ENCODE measurements around the gene SART3. TPM values are rescaled to one million over a fixed set of nuclear protein-coding genes. Genes with fewer than 3 reads are reported as not detected.

SART3 gene
- total RNA-seq, 1 donor from 2014 or later = 43.3 TPM

DNA sequence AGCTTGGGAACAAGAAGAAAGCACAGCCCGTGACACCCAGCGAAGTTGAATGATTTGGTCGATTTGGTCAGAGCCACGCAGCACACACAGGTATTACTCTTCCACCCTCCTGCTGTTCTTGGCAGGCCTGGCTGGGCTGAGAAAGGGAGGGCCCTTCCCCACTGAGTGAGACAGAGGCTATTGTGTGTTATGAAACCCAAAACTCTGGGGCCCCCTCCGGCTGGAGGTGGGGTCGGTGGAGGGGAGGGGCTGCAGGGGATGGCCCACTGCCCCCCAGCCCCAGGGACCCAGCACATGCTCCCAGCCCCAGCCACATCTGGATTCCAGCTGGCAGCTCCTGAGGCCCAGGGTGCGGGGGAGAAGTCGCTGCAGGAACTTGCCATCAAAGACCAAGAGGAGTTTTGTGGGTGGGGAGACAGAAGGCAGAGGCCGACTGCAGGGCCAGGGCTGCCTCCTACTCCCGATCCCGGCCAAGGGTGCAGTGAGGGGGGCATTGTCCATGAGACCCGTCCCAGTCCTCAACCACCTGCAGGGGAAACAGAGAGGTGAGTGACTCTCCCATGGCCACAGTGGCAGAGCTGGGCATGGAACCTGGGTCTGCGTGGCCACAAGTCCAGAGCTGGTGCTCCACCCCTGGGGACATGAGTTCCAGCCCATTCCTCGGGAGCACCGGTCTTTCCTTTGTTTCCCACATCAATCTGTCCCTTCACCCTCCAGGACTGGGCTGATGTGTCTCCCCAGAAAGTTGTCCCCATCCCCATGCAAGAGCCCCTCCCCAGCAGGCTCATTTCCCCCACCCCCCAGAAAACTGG, 28.3 kb upstream of the SART3 start:
- H3K9ac ChIP-seq (ENCODE audit: low read depth in 1 of 3, low read length in 3 of 3) = peak overlapping the region in 1 of 3 donors; percentile 16
- peaks cover 0 to 4% (median 2%) of the 10 kb centered on the region in 3 donors for H3K4me1 ChIP-seq (ENCODE audit: control insufficient read depth in 3 of 3, insufficient read depth in 3 of 3, low read length in 3 of 3)
- no peaks in the 10 kb centered on the region for H3K27me3 ChIP-seq (ENCODE audit: control insufficient read depth in 3 of 3, insufficient read depth in 3 of 3, low read length in 3 of 3)
- H3K36me3 ChIP-seq (ENCODE audit: control insufficient read depth in 3 of 3, insufficient read depth in 3 of 3, low read length in 3 of 3) = no peaks in the 10 kb centered on the region
- H3K4me3 ChIP-seq (ENCODE audit: low read length in 3 of 3) = no peak overlapping the region
- H3K27ac ChIP-seq (ENCODE audit: low read depth, low read length) = no peak overlapping the region
- H3K9me3 ChIP-seq (ENCODE audit: control insufficient read depth in 3 of 3, low read length in 3 of 3) = no peaks in the 10 kb centered on the region

DNA sequence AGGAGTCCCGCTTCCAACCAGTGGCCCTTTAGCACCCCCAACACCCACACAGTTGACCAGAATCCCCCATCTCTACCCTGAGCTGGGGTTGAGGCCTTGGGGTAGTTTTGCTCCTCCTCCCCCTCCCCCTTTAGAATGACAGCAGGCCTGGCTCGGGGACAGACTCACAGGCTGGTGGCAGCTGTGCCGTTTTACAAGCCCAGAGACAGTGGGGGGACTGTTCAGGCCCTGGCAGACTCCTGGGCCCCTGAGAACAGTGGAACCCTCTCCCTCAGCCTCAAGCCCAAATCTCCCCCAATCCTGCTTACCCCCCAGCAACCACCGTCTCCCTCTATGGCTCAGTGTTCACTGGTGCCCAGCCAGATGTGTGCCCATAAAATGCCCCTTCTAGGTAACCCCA, 26.9 kb upstream of the SART3 start:
- Histone ChIP-seq H3K27ac (ENCODE audit: low read depth, low read length) (no peak overlapping the region), H3K36me3 (ENCODE audit: control insufficient read depth in 3 of 3, insufficient read depth in 3 of 3, low read length in 3 of 3) (no peaks in the 10 kb centered on the region), H3K4me1 (ENCODE audit: control insufficient read depth in 3 of 3, insufficient read depth in 3 of 3, low read length in 3 of 3) (peaks cover 8 to 14% (median 9%) of the 10 kb centered on the region in 3 donors), H3K9ac (ENCODE audit: low read depth in 1 of 3, low read length in 3 of 3) (no peak overlapping the region), H3K4me3 (ENCODE audit: low read length in 3 of 3) (no peak overlapping the region), H3K27me3 (ENCODE audit: control insufficient read depth in 3 of 3, insufficient read depth in 3 of 3, low read length in 3 of 3) (no peaks in the 10 kb centered on the region), H3K9me3 (ENCODE audit: control insufficient read depth in 3 of 3, low read length in 3 of 3) (no peaks in the 10 kb centered on the region)

DNA sequence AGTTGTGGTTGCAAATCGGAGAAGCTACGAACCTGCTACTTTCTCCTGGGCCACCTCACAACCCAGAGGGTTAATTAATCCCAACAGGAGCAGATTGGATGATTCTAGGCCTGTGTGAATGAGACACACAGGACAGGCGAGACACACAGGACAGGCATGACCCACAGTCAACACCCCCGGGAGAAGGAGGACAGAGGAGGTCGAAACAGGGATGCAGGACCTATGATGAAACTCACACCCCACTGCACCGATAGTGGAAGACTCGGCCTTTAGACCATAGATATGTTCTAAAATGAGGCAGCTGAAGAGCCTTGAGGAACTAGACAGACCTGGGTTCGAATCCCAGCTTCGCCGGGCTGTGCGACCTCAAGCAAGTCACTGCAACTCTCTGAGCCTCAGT, 25.3 kb upstream of the SART3 start:
- Histone ChIP-seq H3K4me3 (ENCODE audit: low read length in 3 of 3) (no peak overlapping the region), H3K4me1 (ENCODE audit: control insufficient read depth in 3 of 3, insufficient read depth in 3 of 3, low read length in 3 of 3) (peaks cover 8 to 14% (median 9%) of the 10 kb centered on the region in 3 donors)

DNA sequence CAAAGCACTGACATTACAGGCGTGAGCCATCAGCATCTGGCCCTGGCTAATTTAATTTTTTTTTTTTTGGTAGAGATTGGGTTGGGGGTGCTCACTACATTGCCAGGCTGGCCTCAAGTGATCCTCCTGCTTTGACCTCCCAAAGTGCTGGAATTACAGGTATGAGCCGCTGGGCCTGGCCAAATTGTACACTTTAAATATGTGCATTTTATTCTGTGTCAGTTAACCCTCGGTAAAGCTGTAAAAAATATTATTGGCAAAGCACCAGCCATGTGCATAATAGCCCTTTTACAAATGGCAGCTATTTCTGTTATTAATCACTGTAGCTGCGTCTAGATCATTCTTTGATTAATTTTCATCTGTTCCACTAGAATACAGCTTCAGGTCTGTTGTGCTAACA, 24.9 kb upstream of the SART3 start:
- no peaks in the 10 kb centered on the region for H3K9me3 ChIP-seq (ENCODE audit: control insufficient read depth in 3 of 3, low read length in 3 of 3)
- no peaks in the 10 kb centered on the region for H3K36me3 ChIP-seq (ENCODE audit: control insufficient read depth in 3 of 3, insufficient read depth in 3 of 3, low read length in 3 of 3)
- no peak overlapping the region for H3K27ac ChIP-seq (ENCODE audit: low read depth, low read length)
- no peaks in the 10 kb centered on the region for H3K27me3 ChIP-seq (ENCODE audit: control insufficient read depth in 3 of 3, insufficient read depth in 3 of 3, low read length in 3 of 3)
- H3K9ac ChIP-seq (ENCODE audit: low read depth in 1 of 3, low read length in 3 of 3) = no peak overlapping the region
- no peak overlapping the region for H3K4me3 ChIP-seq (ENCODE audit: low read length in 3 of 3)
- peaks cover 8 to 14% (median 9%) of the 10 kb centered on the region in 3 donors for H3K4me1 ChIP-seq (ENCODE audit: control insufficient read depth in 3 of 3, insufficient read depth in 3 of 3, low read length in 3 of 3)

More for the DNA sequence above, 25.3 kb upstream of the SART3 start:
- H3K27me3 ChIP-seq (ENCODE audit: control insufficient read depth in 3 of 3, insufficient read depth in 3 of 3, low read length in 3 of 3) = no peaks in the 10 kb centered on the region
- no peaks in the 10 kb centered on the region for H3K9me3 ChIP-seq (ENCODE audit: control insufficient read depth in 3 of 3, low read length in 3 of 3)
- H3K36me3 ChIP-seq (ENCODE audit: control insufficient read depth in 3 of 3, insufficient read depth in 3 of 3, low read length in 3 of 3) = no peaks in the 10 kb centered on the region
- H3K9ac ChIP-seq (ENCODE audit: low read depth in 1 of 3, low read length in 3 of 3) = no peak overlapping the region
- no peak overlapping the region for H3K27ac ChIP-seq (ENCODE audit: low read depth, low read length)

DNA sequence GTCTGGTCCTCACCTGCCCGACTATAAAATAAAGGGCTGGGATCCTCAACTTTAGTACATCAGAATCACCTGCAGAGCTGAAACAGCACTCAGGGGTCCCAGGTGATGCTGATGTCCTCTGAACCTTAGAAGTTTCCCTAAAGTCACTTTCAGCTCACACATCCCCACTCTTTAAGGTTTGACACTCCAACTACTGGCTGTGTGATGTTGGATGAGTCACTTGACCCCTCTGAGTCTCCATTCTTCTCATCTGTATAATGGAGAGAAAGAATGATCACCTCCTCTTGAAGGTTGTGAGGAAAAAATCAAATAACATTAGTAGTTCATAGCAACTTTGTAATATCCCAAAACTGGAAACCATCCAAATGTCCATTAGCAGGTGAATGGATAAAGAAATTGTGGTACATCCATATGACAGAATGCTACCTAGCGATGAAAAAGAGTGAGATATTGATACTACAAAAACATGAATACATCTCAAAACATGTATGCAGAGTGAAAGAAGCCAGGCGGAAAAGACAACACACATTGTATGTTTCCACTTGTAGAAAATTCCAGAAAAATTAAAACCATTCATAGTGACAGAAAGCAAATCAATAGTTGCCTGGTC, 23.6 kb upstream of the SART3 start:
- Histone ChIP-seq H3K27me3 (ENCODE audit: control insufficient read depth in 3 of 3, insufficient read depth in 3 of 3, low read length in 3 of 3) (no peaks in the 10 kb centered on the region), H3K9ac (ENCODE audit: low read depth in 1 of 3, low read length in 3 of 3) (no peak overlapping the region), H3K4me3 (ENCODE audit: low read length in 3 of 3) (no peak overlapping the region), H3K36me3 (ENCODE audit: control insufficient read depth in 3 of 3, insufficient read depth in 3 of 3, low read length in 3 of 3) (no peaks in the 10 kb centered on the region), H3K4me1 (ENCODE audit: control insufficient read depth in 3 of 3, insufficient read depth in 3 of 3, low read length in 3 of 3) (peaks cover 8 to 14% (median 9%) of the 10 kb centered on the region in 3 donors), H3K9me3 (ENCODE audit: control insufficient read depth in 3 of 3, low read length in 3 of 3) (no peaks in the 10 kb centered on the region), H3K27ac (ENCODE audit: low read depth, low read length) (no peak overlapping the region)

DNA sequence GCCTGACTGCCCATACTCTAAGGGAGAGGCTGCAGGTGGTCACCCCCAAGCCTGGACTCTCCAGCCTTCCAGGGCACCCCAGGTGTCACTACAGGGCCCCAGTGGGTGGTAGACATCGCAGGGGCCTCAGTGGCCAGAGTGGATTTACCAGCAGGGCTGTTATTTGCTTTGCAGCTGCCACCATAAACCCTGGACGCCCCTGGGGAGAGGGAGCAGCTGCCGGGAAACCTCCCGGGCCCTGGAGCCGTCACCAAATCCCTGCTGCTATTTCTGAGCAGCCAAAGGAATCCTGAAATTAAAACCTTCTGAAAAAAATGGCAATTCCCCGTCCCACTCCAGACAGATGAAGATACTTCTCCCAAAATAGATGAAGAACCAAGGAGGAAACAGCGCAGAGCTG, 23.0 kb upstream of the SART3 start:
- no peaks in the 10 kb centered on the region for H3K27me3 ChIP-seq (ENCODE audit: control insufficient read depth in 3 of 3, insufficient read depth in 3 of 3, low read length in 3 of 3)
- no peak overlapping the region for H3K9ac ChIP-seq (ENCODE audit: low read depth in 1 of 3, low read length in 3 of 3)
- no peaks in the 10 kb centered on the region for H3K36me3 ChIP-seq (ENCODE audit: control insufficient read depth in 3 of 3, insufficient read depth in 3 of 3, low read length in 3 of 3)
- no peak overlapping the region for H3K4me3 ChIP-seq (ENCODE audit: low read length in 3 of 3)
- H3K9me3 ChIP-seq (ENCODE audit: control insufficient read depth in 3 of 3, low read length in 3 of 3) = no peaks in the 10 kb centered on the region
- H3K4me1 ChIP-seq (ENCODE audit: control insufficient read depth in 3 of 3, insufficient read depth in 3 of 3, low read length in 3 of 3) = peaks cover 8 to 14% (median 9%) of the 10 kb centered on the region in 3 donors
- no peak overlapping the region for H3K27ac ChIP-seq (ENCODE audit: low read depth, low read length)

DNA sequence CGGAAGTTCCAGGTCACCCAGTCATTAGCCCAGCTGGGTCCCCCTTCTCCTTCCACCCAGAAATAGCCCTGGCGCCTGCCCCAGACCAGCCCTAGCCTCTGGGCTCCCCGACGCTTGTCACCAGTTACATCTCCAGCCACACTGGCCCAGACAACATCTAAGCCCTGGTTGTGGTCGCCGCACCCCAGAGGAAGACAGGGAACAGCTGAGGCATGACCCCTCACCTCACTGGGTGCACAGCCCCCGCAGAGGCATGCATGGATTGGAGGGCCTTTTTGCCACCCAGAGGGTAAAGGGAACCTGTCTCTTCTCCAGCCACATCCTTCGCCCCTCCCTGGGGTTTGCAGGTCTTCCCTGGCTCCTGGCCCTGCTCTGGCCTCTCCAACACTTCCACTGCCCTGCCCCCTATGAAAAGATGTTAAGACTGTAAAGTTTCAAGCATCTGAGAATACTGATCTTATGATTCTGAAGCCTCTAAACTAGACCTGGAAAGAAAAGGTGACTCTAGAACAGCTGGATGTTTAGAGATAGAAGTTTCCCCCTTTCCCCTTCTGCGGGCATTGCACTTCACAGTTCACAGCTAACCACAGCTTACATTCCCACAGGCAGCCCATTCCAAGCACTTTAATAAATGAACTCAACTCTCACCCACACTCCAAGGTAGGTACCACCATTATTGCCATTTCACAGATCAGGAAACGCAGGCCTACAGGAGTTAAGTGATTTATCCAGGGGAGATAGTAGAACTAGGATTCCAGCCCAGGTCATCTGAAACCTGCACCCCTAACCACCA, 22.2 kb upstream of the SART3 start:
- H3K9me3 ChIP-seq (ENCODE audit: control insufficient read depth in 3 of 3, low read length in 3 of 3) = no peaks in the 10 kb centered on the region
- peaks cover 8 to 14% (median 9%) of the 10 kb centered on the region in 3 donors for H3K4me1 ChIP-seq (ENCODE audit: control insufficient read depth in 3 of 3, insufficient read depth in 3 of 3, low read length in 3 of 3)
- no peaks in the 10 kb centered on the region for H3K27me3 ChIP-seq (ENCODE audit: control insufficient read depth in 3 of 3, insufficient read depth in 3 of 3, low read length in 3 of 3)
- no peak overlapping the region for H3K4me3 ChIP-seq (ENCODE audit: low read length in 3 of 3)
- no peaks in the 10 kb centered on the region for H3K36me3 ChIP-seq (ENCODE audit: control insufficient read depth in 3 of 3, insufficient read depth in 3 of 3, low read length in 3 of 3)
- H3K9ac ChIP-seq (ENCODE audit: low read depth in 1 of 3, low read length in 3 of 3) = peak overlapping the region in 1 of 3 donors; percentile 25
- H3K27ac ChIP-seq (ENCODE audit: low read depth, low read length) = no peak overlapping the region

DNA sequence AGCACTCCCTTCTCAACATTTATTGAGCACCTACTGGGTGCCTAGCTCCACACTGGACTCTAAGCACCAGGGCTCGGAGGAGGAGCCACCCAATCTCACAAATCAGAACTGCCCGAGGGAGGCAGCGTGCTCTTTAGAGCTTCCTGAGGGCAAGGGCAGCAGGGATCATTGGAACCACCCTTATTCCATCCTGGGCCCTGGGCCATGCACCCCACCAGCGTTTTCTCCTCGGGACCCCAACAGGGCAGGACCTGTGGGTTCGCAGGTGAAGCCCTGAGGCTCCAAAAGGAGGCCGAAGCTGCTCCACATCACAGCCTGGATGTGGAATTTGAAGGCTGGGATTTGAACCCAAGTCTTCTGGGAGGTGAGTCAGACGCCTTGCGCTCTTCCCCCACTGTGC, 21.5 kb upstream of the SART3 start:
- Histone ChIP-seq H3K9me3 (ENCODE audit: control insufficient read depth in 3 of 3, low read length in 3 of 3) (no peaks in the 10 kb centered on the region), H3K36me3 (ENCODE audit: control insufficient read depth in 3 of 3, insufficient read depth in 3 of 3, low read length in 3 of 3) (no peaks in the 10 kb centered on the region), H3K9ac (ENCODE audit: low read depth in 1 of 3, low read length in 3 of 3) (no peak overlapping the region), H3K27me3 (ENCODE audit: control insufficient read depth in 3 of 3, insufficient read depth in 3 of 3, low read length in 3 of 3) (no peaks in the 10 kb centered on the region), H3K4me3 (ENCODE audit: low read length in 3 of 3) (no peak overlapping the region), H3K4me1 (ENCODE audit: control insufficient read depth in 3 of 3, insufficient read depth in 3 of 3, low read length in 3 of 3) (peaks cover 8 to 14% (median 9%) of the 10 kb centered on the region in 3 donors), H3K27ac (ENCODE audit: low read depth, low read length) (no peak overlapping the region)

DNA sequence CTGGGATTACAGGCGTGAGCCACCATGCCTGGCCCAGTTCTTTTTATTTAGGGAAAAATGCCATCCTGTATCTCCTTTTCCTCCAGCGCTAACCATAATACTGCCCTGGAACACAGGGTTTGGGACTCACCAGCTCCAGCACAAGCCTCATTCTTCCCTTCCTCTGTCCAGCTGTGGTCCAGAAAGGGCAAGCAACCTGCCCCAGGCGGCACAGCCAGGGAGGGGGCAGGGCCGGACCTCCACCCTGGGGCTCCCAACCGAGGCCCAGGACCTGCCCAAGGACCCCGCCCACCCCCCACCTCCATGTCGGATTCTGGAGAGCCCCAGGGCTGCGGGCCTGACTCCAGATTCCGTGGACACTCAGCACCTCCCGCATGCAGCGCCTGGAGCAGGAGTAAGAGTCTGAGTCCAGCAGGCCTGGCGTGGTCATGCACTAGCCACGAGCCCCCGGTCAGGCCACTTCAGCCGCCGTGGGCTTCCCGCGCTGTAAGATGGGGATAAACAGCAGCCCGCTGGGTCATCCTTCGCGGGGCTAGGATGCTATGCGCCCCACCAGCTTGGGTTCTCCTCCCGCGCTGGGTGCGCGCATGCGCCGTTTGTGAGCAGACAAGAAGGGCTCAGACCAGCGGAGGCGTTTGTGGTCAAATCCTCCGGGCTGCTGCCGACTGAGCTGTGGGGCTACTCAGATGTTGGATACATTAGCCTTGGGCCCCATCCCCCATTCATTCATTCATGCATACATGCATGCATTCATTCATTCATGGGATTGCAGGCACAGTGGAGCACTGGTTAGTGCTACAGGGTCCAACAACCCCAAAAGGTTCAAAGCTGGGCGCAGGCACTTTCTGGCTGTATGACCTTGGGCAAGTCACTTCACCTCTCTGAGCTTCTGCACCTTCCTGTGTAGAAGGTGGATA, 20.6 kb upstream of the SART3 start:
- Histone ChIP-seq H3K4me1 (ENCODE audit: control insufficient read depth in 3 of 3, insufficient read depth in 3 of 3, low read length in 3 of 3) (peaks cover 8 to 15% (median 9%) of the 10 kb centered on the region in 3 donors), H3K27me3 (ENCODE audit: control insufficient read depth in 3 of 3, insufficient read depth in 3 of 3, low read length in 3 of 3) (no peaks in the 10 kb centered on the region), H3K9me3 (ENCODE audit: control insufficient read depth in 3 of 3, low read length in 3 of 3) (no peaks in the 10 kb centered on the region), H3K27ac (ENCODE audit: low read depth, low read length) (no peak overlapping the region), H3K4me3 (ENCODE audit: low read length in 3 of 3) (no peak overlapping the region), H3K9ac (ENCODE audit: low read depth in 1 of 3, low read length in 3 of 3) (no peak overlapping the region), H3K36me3 (ENCODE audit: control insufficient read depth in 3 of 3, insufficient read depth in 3 of 3, low read length in 3 of 3) (no peaks in the 10 kb centered on the region)
